ENCODE data around the gene SYT1.

DNA sequence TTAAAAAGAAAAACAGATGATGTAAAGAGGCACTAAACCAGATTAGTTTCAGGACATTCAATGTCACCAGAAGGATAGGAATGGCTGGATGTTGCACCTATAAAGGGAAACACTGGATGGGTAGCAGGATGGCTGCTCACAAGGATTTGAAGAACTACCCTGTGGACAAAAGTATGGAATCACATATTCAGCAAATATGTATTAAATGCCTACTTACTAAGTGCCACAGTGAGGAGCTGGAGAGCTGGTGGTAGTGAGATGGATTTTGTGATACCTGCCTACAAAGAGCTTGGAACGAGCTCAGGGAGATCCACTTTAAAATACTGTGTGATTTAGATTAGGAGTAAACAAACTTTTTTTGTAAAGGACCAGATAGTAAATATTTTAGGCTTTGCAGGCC lies 510.0 kb downstream of the SYT1 start:
- no peak for TF ChIP-seq TARDBP (IDR thresholded peaks at IDR 0.05)
- TF ChIP-seq SP1 (IDR thresholded peaks at IDR 0.05) = no peak
